ENCODE data around the gene ADCY9. TPM values are rescaled to one million over a fixed set of nuclear protein-coding genes. Genes with fewer than 3 reads are reported as not detected.

The ADCY9 gene
- polyA plus RNA-seq, 3 donors = 0.44 to 9.3 (median 0.67) TPM

GRCh38 chr16:4101421-4102219, 14.6 kb downstream of the ADCY9 start:
- Mint-ChIP-seq H3K27me3 (ENCODE audit: low read depth in 3 of 3) (peaks cover 0 to 1% (median 0%) of the 10 kb centered on the region in 3 donors), H3K4me1 (peaks cover 6% of the 10 kb centered on the region), H3K27ac (no peak overlapping the region), H3K9me3 (peaks cover 0 to 7% (median 2%) of the 10 kb centered on the region in 7 donors), H3K36me3 (peaks cover 19 to 53% of the 10 kb centered on the region in 2 donors), H3K4me3 (no peak overlapping the region)
- Histone ChIP-seq H3K9me3 (replicated peaks in 1 of 2; ENCODE audit: control insufficient read depth in 1 of 2, insufficient read depth in 1 of 2, low read length in 2 of 2) (no peaks in the 10 kb centered on the region), H4K20me1 (ENCODE audit: insufficient read depth, low read length) (peaks cover 15% of the 10 kb centered on the region), H3K79me2 (ENCODE audit: insufficient read depth, low read length) (peaks cover 37% of the 10 kb centered on the region), H3K9ac (ENCODE audit: insufficient read depth, low read length, poor library complexity, severe bottlenecking) (no peak overlapping the region), H3K27me3 (ENCODE audit: control insufficient read depth in 2 of 2, insufficient read depth in 2 of 2, low read length in 2 of 2) (no peaks in the 10 kb centered on the region), H3K4me3 (replicated peaks in 1 of 3; ENCODE audit: low read depth in 2 of 3, low read length in 3 of 3) (no peak overlapping the region), H2AFZ (ENCODE audit: insufficient read depth, low read depth, low read length, poor library complexity, severe bottlenecking) (no peak overlapping the region), H3K36me3 (replicated peaks in 1 of 2; ENCODE audit: control insufficient read depth in 1 of 2, insufficient read depth in 2 of 2, low read length in 2 of 2) (peaks cover 0 to 16% of the 10 kb centered on the region in 2 donors), H3K4me2 (replicated peaks; ENCODE audit: extremely low read depth, low read length, poor library complexity, severe bottlenecking) (no peak overlapping the region), H3K4me1 (ENCODE audit: control insufficient read depth in 1 of 2, insufficient read depth in 2 of 2, low read length in 2 of 2) (peaks cover 2 to 3% of the 10 kb centered on the region in 2 donors), H3K27ac (ENCODE audit: low read depth in 1 of 2, low read length in 2 of 2) (no peak overlapping the region)
- 93% methylated on average over 12 of the region's 20 CpGs for WGBS (ENCODE audit: insufficient coverage)
- intact Hi-C loops (cut with micrococcal nuclease) = loop anchor here in 1 of 2 donors (10.0 kb wide), 1 partner anchor 57 kb away; no protein-coding TSS in a partner anchor
- TF ChIP-seq, protein P1, sequence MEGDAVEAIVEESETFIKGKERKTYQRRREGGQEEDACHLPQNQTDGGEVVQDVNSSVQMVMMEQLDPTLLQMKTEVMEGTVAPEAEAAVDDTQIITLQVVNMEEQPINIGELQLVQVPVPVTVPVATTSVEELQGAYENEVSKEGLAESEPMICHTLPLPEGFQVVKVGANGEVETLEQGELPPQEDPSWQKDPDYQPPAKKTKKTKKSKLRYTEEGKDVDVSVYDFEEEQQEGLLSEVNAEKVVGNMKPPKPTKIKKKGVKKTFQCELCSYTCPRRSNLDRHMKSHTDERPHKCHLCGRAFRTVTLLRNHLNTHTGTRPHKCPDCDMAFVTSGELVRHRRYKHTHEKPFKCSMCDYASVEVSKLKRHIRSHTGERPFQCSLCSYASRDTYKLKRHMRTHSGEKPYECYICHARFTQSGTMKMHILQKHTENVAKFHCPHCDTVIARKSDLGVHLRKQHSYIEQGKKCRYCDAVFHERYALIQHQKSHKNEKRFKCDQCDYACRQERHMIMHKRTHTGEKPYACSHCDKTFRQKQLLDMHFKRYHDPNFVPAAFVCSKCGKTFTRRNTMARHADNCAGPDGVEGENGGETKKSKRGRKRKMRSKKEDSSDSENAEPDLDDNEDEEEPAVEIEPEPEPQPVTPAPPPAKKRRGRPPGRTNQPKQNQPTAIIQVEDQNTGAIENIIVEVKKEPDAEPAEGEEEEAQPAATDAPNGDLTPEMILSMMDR (IDR thresholded peaks at IDR 0.05) = no peak
- no peak for DNase-seq

- Histone ChIP-seq H2AFZ (ENCODE audit: insufficient read depth, low read depth, low read length, poor library complexity, severe bottlenecking) (no peak overlapping the region), H3K27me3 (ENCODE audit: control insufficient read depth in 2 of 2, insufficient read depth in 2 of 2, low read length in 2 of 2) (no peaks in the 10 kb centered on the region), H3K9me3 (replicated peaks in 1 of 2; ENCODE audit: control insufficient read depth in 1 of 2, insufficient read depth in 1 of 2, low read length in 2 of 2) (no peaks in the 10 kb centered on the region), H3K4me3 (replicated peaks in 1 of 3; ENCODE audit: low read depth in 2 of 3, low read length in 3 of 3) (no peak overlapping the region), H3K79me2 (ENCODE audit: insufficient read depth, low read length) (peaks cover 24% of the 10 kb centered on the region), H4K20me1 (ENCODE audit: insufficient read depth, low read length) (peaks cover 5% of the 10 kb centered on the region), H3K27ac (ENCODE audit: low read depth in 1 of 2, low read length in 2 of 2) (no peak overlapping the region), H3K9ac (ENCODE audit: insufficient read depth, low read length, poor library complexity, severe bottlenecking) (no peak overlapping the region), H3K4me2 (replicated peaks; ENCODE audit: extremely low read depth, low read length, poor library complexity, severe bottlenecking) (no peak overlapping the region), H3K4me1 (ENCODE audit: control insufficient read depth in 1 of 2, insufficient read depth in 2 of 2, low read length in 2 of 2) (peaks cover 18 to 19% of the 10 kb centered on the region in 2 donors), H3K36me3 (replicated peaks in 1 of 2; ENCODE audit: control insufficient read depth in 1 of 2, insufficient read depth in 2 of 2, low read length in 2 of 2) (peaks cover 0 to 7% of the 10 kb centered on the region in 2 donors)
- Mint-ChIP-seq H3K4me3 (no peak overlapping the region), H3K27ac (no peak overlapping the region), H3K27me3 (ENCODE audit: low read depth in 3 of 3) (peaks cover 0 to 1% (median 1%) of the 10 kb centered on the region in 3 donors), H3K4me1 (peaks cover 14% of the 10 kb centered on the region), H3K36me3 (peaks cover 11 to 41% of the 10 kb centered on the region in 2 donors), H3K9me3 (peaks cover 0 to 5% (median 2%) of the 10 kb centered on the region in 7 donors)
- TF ChIP-seq, protein P1 (IDR thresholded peaks at IDR 0.05) = no peak
- intact Hi-C loops (cut with micrococcal nuclease) = no loop called here
- WGBS (ENCODE audit: insufficient coverage) = 100% methylated on average over 3 of the region's 4 CpGs
- DNase-seq = no peak
Measured at GRCh38 chr16:4098501-4098900, 17.7 kb downstream of the ADCY9 start.

Data from CD14-positive monocyte (primary cell).